ENCODE data around the gene CDON. TPM values are rescaled to one million over a fixed set of nuclear protein-coding genes. Genes with fewer than 3 reads are reported as not detected.

The CDON gene
- total and polyA plus RNA-seq, 2 donors (not counting 3 experiments of a cell fraction or from before 2014, with no cell fraction given) = 1.6 to 3.8 TPM

DNA sequence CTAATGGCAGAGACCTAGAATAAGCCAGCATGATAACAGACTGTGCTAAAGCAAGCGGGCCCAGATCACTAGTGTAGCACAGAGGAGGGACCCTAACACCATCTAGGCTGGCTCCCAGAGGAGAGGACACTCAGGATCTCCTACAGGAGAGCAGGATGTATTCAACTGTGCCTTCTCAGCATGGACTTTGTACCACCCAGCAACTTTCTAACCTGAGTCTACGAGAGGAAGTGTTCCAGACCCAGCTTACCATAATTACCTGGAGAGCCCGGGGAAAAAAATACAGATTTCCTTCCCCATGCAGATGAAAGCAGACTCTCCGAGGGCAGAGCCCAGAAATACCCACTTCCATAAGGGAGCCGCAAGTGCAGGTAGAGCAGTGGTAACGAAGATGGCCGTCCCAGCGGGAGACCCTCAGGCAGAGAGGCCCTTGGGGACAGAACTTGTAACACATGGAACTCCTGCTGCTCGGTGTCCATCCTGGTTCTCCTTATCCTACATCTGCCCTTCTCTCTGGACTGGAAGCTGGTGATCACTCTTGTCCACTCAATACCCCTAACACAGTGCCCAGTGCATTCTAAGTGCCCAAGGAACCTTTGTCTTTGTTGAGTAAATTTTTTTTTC lies 138.2 kb downstream of the CDON start:
- POLR2A ChIA-PET = no interaction called here
- dilution Hi-C loops (cut with MboI; ENCODE audit: extremely low pct_ligation_motif_present, low sequenced_read_pairs) = no loop called here

More for the DNA sequence above, 138.2 kb downstream of the CDON start:
- no peaks in the 10 kb centered on the region for H3K36me3 ChIP-seq (ENCODE audit: control insufficient read depth in 2 of 2, extremely low read depth in 1 of 2, insufficient read depth in 2 of 2, low read length in 2 of 2)
- H2AFZ ChIP-seq (ENCODE audit: low read depth, low read length) = no peak overlapping the region
- CTCF ChIA-PET = interaction anchor here (5.1 kb wide), 1 partner anchor 268 kb away, joined by 113 read pairs; no protein-coding TSS in a partner anchor
- H3K27ac ChIP-seq (ENCODE audit: insufficient read depth, low read depth, low read length) = no peak overlapping the region
- H3K9ac ChIP-seq (replicated peaks; ENCODE audit: extremely low read depth, insufficient read depth, low read length) = no peak overlapping the region
- H3K79me2 ChIP-seq (ENCODE audit: control insufficient read depth, insufficient read depth, low read length) = no peaks in the 10 kb centered on the region
- FAIRE-seq = no peak
- no TSS peak for BruUV-seq (replicated peaks)
- H3K4me2 ChIP-seq (ENCODE audit: insufficient read depth, low read length) = no peak overlapping the region
- no peak for TF ChIP-seq GATA2 (IDR thresholded peaks at IDR 0.05; ENCODE audit: insufficient read depth, insufficient read length, low read depth, low read length)
- no peak for TF ChIP-seq JUN (IDR thresholded peaks at IDR 0.05; ENCODE audit: borderline replicate concordance, insufficient read depth, insufficient read length, low read depth)
- no peak for TF ChIP-seq POLR2A (IDR thresholded peaks at IDR 0.05; ENCODE audit: low read depth, low read length)
- TF ChIP-seq, protein P1, sequence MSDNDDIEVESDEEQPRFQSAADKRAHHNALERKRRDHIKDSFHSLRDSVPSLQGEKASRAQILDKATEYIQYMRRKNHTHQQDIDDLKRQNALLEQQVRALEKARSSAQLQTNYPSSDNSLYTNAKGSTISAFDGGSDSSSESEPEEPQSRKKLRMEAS (IDR thresholded peaks at IDR 0.05; ENCODE audit: insufficient read depth, insufficient read length) = no peak
- no peak for TF ChIP-seq MYC (IDR thresholded peaks at IDR 0.05; ENCODE audit: low read depth, low read length)
- TF ChIP-seq POLR2AphosphoS5 (IDR thresholded peaks at IDR 0.05; ENCODE audit: insufficient read depth, low read depth, low read length) = no peak
- TF ChIP-seq, protein P2, sequence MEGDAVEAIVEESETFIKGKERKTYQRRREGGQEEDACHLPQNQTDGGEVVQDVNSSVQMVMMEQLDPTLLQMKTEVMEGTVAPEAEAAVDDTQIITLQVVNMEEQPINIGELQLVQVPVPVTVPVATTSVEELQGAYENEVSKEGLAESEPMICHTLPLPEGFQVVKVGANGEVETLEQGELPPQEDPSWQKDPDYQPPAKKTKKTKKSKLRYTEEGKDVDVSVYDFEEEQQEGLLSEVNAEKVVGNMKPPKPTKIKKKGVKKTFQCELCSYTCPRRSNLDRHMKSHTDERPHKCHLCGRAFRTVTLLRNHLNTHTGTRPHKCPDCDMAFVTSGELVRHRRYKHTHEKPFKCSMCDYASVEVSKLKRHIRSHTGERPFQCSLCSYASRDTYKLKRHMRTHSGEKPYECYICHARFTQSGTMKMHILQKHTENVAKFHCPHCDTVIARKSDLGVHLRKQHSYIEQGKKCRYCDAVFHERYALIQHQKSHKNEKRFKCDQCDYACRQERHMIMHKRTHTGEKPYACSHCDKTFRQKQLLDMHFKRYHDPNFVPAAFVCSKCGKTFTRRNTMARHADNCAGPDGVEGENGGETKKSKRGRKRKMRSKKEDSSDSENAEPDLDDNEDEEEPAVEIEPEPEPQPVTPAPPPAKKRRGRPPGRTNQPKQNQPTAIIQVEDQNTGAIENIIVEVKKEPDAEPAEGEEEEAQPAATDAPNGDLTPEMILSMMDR (IDR thresholded peaks at IDR 0.05; ENCODE audit: extremely low read depth in 1 of 2, insufficient read depth in 1 of 2, low read depth in 1 of 2, low read length in 2 of 2) = no peak
- TF ChIP-seq EZH2 (IDR thresholded peaks at IDR 0.05; ENCODE audit: borderline replicate concordance, low read depth, low read length, severe bottlenecking) = no peak
- TF ChIP-seq FOS (IDR thresholded peaks at IDR 0.05; ENCODE audit: borderline replicate concordance, insufficient read depth, low read length) = no peak
- intact Hi-C loops (cut with micrococcal nuclease) = loop anchor here (5.0 to 10.0 kb wide), 2 partner anchors 340 to 378 kb away; partner anchors contain the start of genes DCPS, FOXRED1 and SRPRA
- no peak overlapping the region for H3K4me3 ChIP-seq (replicated peaks in 1 of 3; ENCODE audit: insufficient read depth in 1 of 3, low read depth in 1 of 3, low read length in 3 of 3)
- no peaks in the 10 kb centered on the region for H3K4me1 ChIP-seq (ENCODE audit: control insufficient read depth, extremely low read depth, insufficient read depth, low read length)
- no peak for DNase-seq (ENCODE audit: low read depth, low spot score)
- no peaks in the 10 kb centered on the region for H3K9me3 ChIP-seq (replicated peaks; ENCODE audit: control insufficient read depth, insufficient read depth, low read length)
- H3K9me1 ChIP-seq (replicated peaks; ENCODE audit: control insufficient read depth, extremely low read depth, insufficient read depth, low read length) = no peaks in the 10 kb centered on the region
- H3K27me3 ChIP-seq (ENCODE audit: control insufficient read depth in 2 of 2, insufficient read depth in 2 of 2, low read length in 2 of 2) = peaks cover 2 to 7% of the 10 kb centered on the region in 2 experiments
- H4K20me1 ChIP-seq (replicated peaks; ENCODE audit: control insufficient read depth, extremely low read depth, insufficient read depth, low read length) = no peaks in the 10 kb centered on the region
